RWPE2 (cell line): Measurements from ENCODE around the gene BSG.

Experiments used
- ATAC-seq: fragments of 200-7000 bp; cut with Tn5 transposase; 3 replicates; pipeline ENCODE4 v1.9.1; 2021; ENCODE audit warnings: low read depth
- DNase-seq: peaks from one replicate; pipeline ENCODE4 v3.0.0-alpha.2; 2020; ENCODE audit warnings: low spot score
- H3K27ac ChIP-seq: fragments of 450-650 bp; 2 replicates; pipeline ENCODE4 v1.5.1; 2017; ENCODE audit warnings: mild to moderate bottlenecking; ENCODE audit not compliant: poor library complexity, severe bottlenecking
- H3K27me3 ChIP-seq: fragments of 250-450 bp; sonication (Bioruptor Pico); 2 replicates; pipeline ENCODE4 v1.5.1; 2021; ENCODE audit warnings: mild to moderate bottlenecking, moderate library complexity; ENCODE audit not compliant: insufficient read depth, poor library complexity, severe bottlenecking
- H3K36me3 ChIP-seq: fragments of 250-450 bp; sonication (Bioruptor Pico); 2 replicates; pipeline ENCODE4 v1.5.1; 2020; ENCODE audit warnings: low read depth, mild to moderate bottlenecking, moderate library complexity
- H3K4me1 ChIP-seq: fragments of 250-450 bp; sonication (Bioruptor Pico); 2 replicates; pipeline ENCODE4 v1.5.1; 2021; ENCODE audit warnings: mild to moderate bottlenecking, moderate library complexity; ENCODE audit not compliant: insufficient read depth, poor library complexity, severe bottlenecking
- H3K4me3 ChIP-seq: fragments of 250-450 bp; sonication (Bioruptor Pico); 2 replicates; pipeline ENCODE4 v1.5.1; 2021; ENCODE audit warnings: mild to moderate bottlenecking, moderate library complexity; ENCODE audit not compliant: severe bottlenecking
- H3K9me3 ChIP-seq: fragments of 250-450 bp; sonication (Bioruptor Pico); 2 replicates; pipeline ENCODE4 v1.5.1; 2021; ENCODE audit warnings: mild to moderate bottlenecking, moderate library complexity; ENCODE audit not compliant: severe bottlenecking
- CTCF ChIP-seq: fragments of 450-650 bp; IDR thresholded peaks from one replicate; pipeline ENCODE4 v1.5.1; 2017; ENCODE audit warnings: mild to moderate bottlenecking, moderate library complexity; ENCODE audit not compliant: poor library complexity, severe bottlenecking

BSG gene

GRCh38 chr19:580274-580835 lies 8.0 kb downstream of the BSG start:
- ATAC-seq (no peak), DNase-seq (no peak)
- no peaks in the 10 kb centered on the region for H3K4me1 ChIP-seq
- H3K9me3 ChIP-seq: no peaks in the 10 kb centered on the region
- no peaks in the 10 kb centered on the region for H3K27me3 ChIP-seq
- no peak overlapping the region for H3K27ac ChIP-seq
- H3K36me3 ChIP-seq: peaks cover 49% of the 10 kb centered on the region
- TF ChIP-seq CTCF: no peak
- H3K4me3 ChIP-seq: no peak overlapping the region

GRCh38 chr19:581399-582111 lies 9.2 kb downstream of the BSG start:
- no peak overlapping the region for H3K27ac ChIP-seq
- TF ChIP-seq CTCF: no peak
- H3K36me3 ChIP-seq: peaks cover 49% of the 10 kb centered on the region
- H3K4me3 ChIP-seq: no peak overlapping the region
- no peaks in the 10 kb centered on the region for H3K27me3 ChIP-seq
- ATAC-seq (no peak), DNase-seq (no peak)
- H3K9me3 ChIP-seq: no peaks in the 10 kb centered on the region
- no peaks in the 10 kb centered on the region for H3K4me1 ChIP-seq

GRCh38 chr19:582497-583197 lies 10.3 kb downstream of the BSG start:
- ATAC-seq (no peak), DNase-seq (no peak)
- Histone ChIP-seq H3K4me1 (no peaks in the 10 kb centered on the region), H3K36me3 (peaks cover 43% of the 10 kb centered on the region), H3K27ac (no peak overlapping the region), H3K4me3 (no peak overlapping the region), H3K9me3 (no peaks in the 10 kb centered on the region), H3K27me3 (no peaks in the 10 kb centered on the region)
- no peak for TF ChIP-seq CTCF

GRCh38 chr19:583198-583967 lies 11.0 kb downstream of the BSG start:
- peaks cover 2% of the 10 kb centered on the region for H3K27me3 ChIP-seq
- H3K27ac ChIP-seq: no peak overlapping the region
- no peak for ATAC-seq
- H3K4me1 ChIP-seq: no peaks in the 10 kb centered on the region
- H3K36me3 ChIP-seq: peaks cover 35% of the 10 kb centered on the region
- no peak for DNase-seq
- no peak overlapping the region for H3K4me3 ChIP-seq
- no peak for TF ChIP-seq CTCF
- H3K9me3 ChIP-seq: no peaks in the 10 kb centered on the region
